Mesenchymal stem cell (in vitro differentiated cells and primary cell): ENCODE data around the gene PRDM8.
A peak's percentile ranks its signal among the peaks of the same experiment; 100 is the strongest.

Experiments used
- DNase-seq: peaks from one replicate; pipeline ENCODE4 v3.0.0-alpha.2; 2013
- H2AFZ ChIP-seq: one replicate; pipeline ENCODE4 v1.6.1; 2013; ENCODE audit warnings: low read depth, mild to moderate bottlenecking, control low read depth, inconsistent platforms, low read length, moderate library complexity
- H2AK5ac ChIP-seq: 2 replicates; pipeline ENCODE4 v1.6.1; 2013; ENCODE audit warnings: low read length, moderate library complexity, mild to moderate bottlenecking, inconsistent platforms; ENCODE audit not compliant: severe bottlenecking
- H2BK120ac ChIP-seq: one replicate; pipeline ENCODE4 v1.6.1; 2013; ENCODE audit warnings: low read depth, mild to moderate bottlenecking, inconsistent platforms, low read length, moderate library complexity
- H2BK12ac ChIP-seq, 2 experiments: one replicate each; pipeline ENCODE4 v1.6.1; 2013; ENCODE audit warnings: inconsistent platforms in 2 of 2, low read length in 2 of 2, mild to moderate bottlenecking in 2 of 2, moderate library complexity in 2 of 2, control low read depth in 1 of 2
- H2BK15ac ChIP-seq: one replicate; pipeline ENCODE4 v1.6.1; 2013; ENCODE audit warnings: mild to moderate bottlenecking, low read depth, inconsistent platforms; ENCODE audit not compliant: poor library complexity, severe bottlenecking
- H2BK5ac ChIP-seq: 2 replicates; pipeline ENCODE4 v1.6.1; 2013; ENCODE audit warnings: low read depth, mild to moderate bottlenecking, low read length, control low read depth, inconsistent platforms; ENCODE audit not compliant: poor library complexity, severe bottlenecking
- H3K14ac ChIP-seq, 2 experiments: one replicate each; pipeline ENCODE4 v1.6.1; 2013; ENCODE audit warnings: inconsistent platforms in 2 of 2, low read length in 2 of 2, control low read depth in 1 of 2, mild to moderate bottlenecking in 1 of 2, moderate library complexity in 1 of 2
- H3K18ac ChIP-seq, 2 experiments: one replicate each; pipeline ENCODE4 v1.6.1; 2013; ENCODE audit warnings: inconsistent platforms in 2 of 2, low read length in 2 of 2, control low read depth in 1 of 2, low read depth in 1 of 2, mild to moderate bottlenecking in 1 of 2
- H3K23ac ChIP-seq, 2 experiments: one replicate each; pipeline ENCODE4 v1.6.1; 2013; ENCODE audit warnings: inconsistent platforms in 2 of 2, low read length in 2 of 2, mild to moderate bottlenecking in 2 of 2, moderate library complexity in 2 of 2, control low read depth in 1 of 2
- H3K27ac ChIP-seq: 2 replicates; pipeline ENCODE4 v1.5.1; 2013; ENCODE audit warnings: mild to moderate bottlenecking, moderate library complexity, low read length, control low read depth, inconsistent platforms; ENCODE audit not compliant: poor library complexity, severe bottlenecking
- H3K27me3 ChIP-seq, 2 experiments: 2 replicates each; pipeline versions ENCODE4 v1.6.1 to v1.7.0; 2013; ENCODE audit warnings: low read length in 2 of 2, mild to moderate bottlenecking in 2 of 2, moderate library complexity in 2 of 2, control low read depth in 1 of 2, inconsistent platforms in 1 of 2; ENCODE audit not compliant: control insufficient read depth in 1 of 2, insufficient read depth in 1 of 2
- H3K36me3 ChIP-seq, 2 experiments: 2 replicates each; pipeline versions ENCODE4 v1.6.1 to v1.7.0; 2013; ENCODE audit warnings: low read length in 2 of 2, control low read depth in 1 of 2, inconsistent platforms in 1 of 2, low read depth in 1 of 2, mild to moderate bottlenecking in 1 of 2; ENCODE audit not compliant: insufficient read depth in 2 of 2, control insufficient read depth in 1 of 2
- H3K4ac ChIP-seq, 2 experiments: one replicate each; pipeline ENCODE4 v1.6.1; 2013; ENCODE audit warnings: inconsistent platforms in 2 of 2, low read length in 2 of 2, mild to moderate bottlenecking in 2 of 2, moderate library complexity in 2 of 2, control low read depth in 1 of 2, low read depth in 1 of 2
- H3K4me1 ChIP-seq: 2 replicates; pipeline ENCODE4 v1.6.1; 2013; ENCODE audit warnings: low read depth, low read length, control low read depth; ENCODE audit not compliant: control insufficient read depth, insufficient read depth
- H3K4me2 ChIP-seq: 2 replicates; pipeline ENCODE4 v1.6.1; 2013; ENCODE audit warnings: low read length, mild to moderate bottlenecking, inconsistent platforms; ENCODE audit not compliant: poor library complexity, severe bottlenecking
- H3K4me3 ChIP-seq, 2 experiments: 2 replicates each; pipeline versions ENCODE4 v1.5.1 to v1.7.0; 2013; ENCODE audit warnings: low read length in 2 of 2, mild to moderate bottlenecking in 2 of 2, control low read depth in 1 of 2, low read depth in 1 of 2; ENCODE audit not compliant: insufficient read depth in 1 of 2
- H3K79me1 ChIP-seq: replicated peaks from 2 replicates; pipeline ENCODE4 v1.6.1; 2013; ENCODE audit warnings: mild to moderate bottlenecking, control low read depth, low read length, inconsistent platforms; ENCODE audit not compliant: poor library complexity, severe bottlenecking
- H3K9ac ChIP-seq: 2 replicates; pipeline ENCODE4 v1.7.0; 2013; ENCODE audit warnings: mild to moderate bottlenecking, low read length, moderate library complexity
- H3K9me3 ChIP-seq: 2 replicates; pipeline ENCODE4 v1.7.0; 2013; ENCODE audit warnings: mild to moderate bottlenecking, low read length; ENCODE audit not compliant: control insufficient read depth
- H4K8ac ChIP-seq: one replicate; pipeline ENCODE4 v1.6.1; 2013; ENCODE audit warnings: inconsistent platforms, mild to moderate bottlenecking, low read length, moderate library complexity
- H4K91ac ChIP-seq: one replicate; pipeline ENCODE4 v1.6.1; 2013; ENCODE audit warnings: mild to moderate bottlenecking, low read length, inconsistent platforms
- WGBS: methylation state at CpG from one replicate; pipeline ENCODE4 v1.1.7; 2013; ENCODE audit warnings: mixed read lengths; 5-methylcytosine and 5-hydroxymethylcytosine counted together

PRDM8 gene

DNA sequence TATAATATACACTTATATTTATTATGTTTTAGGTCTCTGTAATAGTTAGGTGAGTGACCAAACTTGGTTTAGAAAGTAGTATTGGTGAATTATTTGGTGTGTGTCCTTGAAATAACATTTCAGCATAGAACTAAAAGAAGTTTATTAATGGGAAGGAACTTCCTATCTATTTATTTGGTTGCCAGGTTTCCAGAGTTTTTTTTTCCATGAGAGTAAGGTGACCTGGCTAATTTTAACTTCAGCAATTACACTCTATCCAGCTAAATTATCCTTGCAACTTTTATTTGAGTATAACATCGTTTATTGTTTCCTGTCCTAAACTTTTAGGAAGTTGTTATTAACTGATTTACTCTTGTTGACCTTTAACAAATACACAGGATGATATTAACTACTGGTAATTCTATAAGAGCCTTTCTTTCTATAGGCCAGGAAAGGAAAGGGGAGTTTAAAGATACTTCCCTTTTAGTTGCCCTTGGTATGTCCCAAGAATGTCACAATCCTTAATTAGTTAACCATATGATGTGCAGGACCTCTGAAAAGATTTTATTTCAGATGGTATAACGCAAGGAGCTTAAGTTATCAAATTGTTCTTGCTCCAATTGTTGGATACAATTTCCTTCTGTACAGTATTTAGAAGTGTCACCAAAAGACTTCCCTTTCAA lies 18.9 kb downstream of the PRDM8 start:
- Histone ChIP-seq H3K9ac (no peak overlapping the region), H3K23ac (no peak overlapping the region), H4K91ac (no peak overlapping the region), H3K79me1 (no peaks in the 10 kb centered on the region), H2BK15ac (no peak overlapping the region), H3K4ac (no peak overlapping the region), H3K9me3 (no peaks in the 10 kb centered on the region), H3K27ac (no peak overlapping the region), H3K27me3 (no peaks in the 10 kb centered on the region), H2BK120ac (no peak overlapping the region), H2AFZ (no peak overlapping the region), H4K8ac (no peak overlapping the region), H3K36me3 (no peaks in the 10 kb centered on the region), H3K14ac (no peak overlapping the region), H3K18ac (no peak overlapping the region), H2BK5ac (no peak overlapping the region), H3K4me2 (no peak overlapping the region), H2AK5ac (no peak overlapping the region), H3K4me3 (no peak overlapping the region), H3K4me1 (peaks cover 5% of the 10 kb centered on the region), H2BK12ac (no peak overlapping the region)
- no peak for DNase-seq
- no CpG with 5 or more reads among the region's 2 CpGs for WGBS

DNA sequence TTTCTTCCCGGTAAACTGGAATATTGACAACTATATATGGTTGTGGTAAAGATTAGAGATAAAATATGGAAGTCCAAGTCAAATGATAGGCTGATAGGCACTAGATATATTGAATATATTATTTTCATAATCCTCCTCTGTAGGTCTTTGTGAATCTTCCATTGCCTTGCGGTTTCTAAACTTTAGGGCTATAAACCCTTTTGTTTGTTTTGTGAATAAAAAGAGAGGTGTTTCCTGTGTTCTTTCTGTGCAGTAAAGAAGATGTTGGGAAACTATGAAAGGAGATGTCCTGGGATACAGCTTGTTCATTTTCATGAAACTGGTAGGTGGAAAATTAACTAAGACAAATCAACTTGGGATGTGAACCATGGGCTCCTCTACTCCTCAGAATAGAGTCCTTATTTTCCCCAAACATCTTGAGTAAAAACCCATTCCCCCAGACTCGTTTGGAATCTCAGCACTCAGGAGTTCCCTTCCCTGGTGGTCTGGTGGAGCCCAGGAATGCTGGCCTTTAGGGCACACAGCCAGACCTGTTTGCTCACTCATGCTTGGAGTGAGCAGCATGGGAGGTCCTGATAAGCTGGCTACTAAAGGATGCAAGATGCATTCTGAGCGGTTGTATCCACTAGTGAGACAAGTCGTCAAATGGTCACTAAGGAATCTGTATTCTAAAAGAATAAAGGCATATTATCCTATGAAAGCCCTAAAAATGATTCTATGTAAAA lies 22.2 kb downstream of the PRDM8 start:
- no peak for DNase-seq
- Histone ChIP-seq H2BK12ac (no peak overlapping the region), H2BK120ac (no peak overlapping the region), H3K36me3 (no peaks in the 10 kb centered on the region), H4K8ac (no peak overlapping the region), H3K9ac (no peak overlapping the region), H2AFZ (no peak overlapping the region), H3K4me1 (peaks cover 2% of the 10 kb centered on the region), H2BK15ac (no peak overlapping the region), H3K9me3 (no peaks in the 10 kb centered on the region), H3K79me1 (no peaks in the 10 kb centered on the region), H2AK5ac (no peak overlapping the region), H3K27me3 (no peaks in the 10 kb centered on the region), H3K4me3 (no peak overlapping the region), H4K91ac (no peak overlapping the region), H3K27ac (no peak overlapping the region), H3K18ac (no peak overlapping the region), H3K4me2 (no peak overlapping the region), H3K4ac (no peak overlapping the region), H2BK5ac (no peak overlapping the region), H3K23ac (no peak overlapping the region), H3K14ac (no peak overlapping the region)
- WGBS, result 19% methylated on average over 2 of the region's 5 CpGs

DNA sequence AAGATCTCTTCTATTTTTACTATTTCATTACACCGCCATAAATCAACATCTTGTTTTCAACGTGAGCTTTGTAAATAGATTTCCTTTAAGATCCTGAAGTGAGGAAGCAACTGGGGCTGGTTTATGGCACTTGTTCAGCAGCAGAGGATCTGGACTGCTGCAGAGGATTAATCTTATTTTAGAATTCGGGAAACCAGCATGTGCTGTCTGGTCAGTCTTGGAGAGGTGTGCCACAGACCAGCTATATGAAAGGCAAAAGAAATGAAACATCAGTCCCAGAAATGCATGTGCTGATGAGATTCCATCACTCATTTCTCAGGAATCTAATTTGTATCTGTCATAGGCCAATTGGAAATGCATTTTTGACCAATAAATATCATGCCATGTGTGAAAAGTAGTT lies 23.4 kb downstream of the PRDM8 start:
- peaks cover 2% of the 10 kb centered on the region for H3K4me1 ChIP-seq
- H3K4me3 ChIP-seq, result no peak overlapping the region
- H3K23ac ChIP-seq, result no peak overlapping the region
- H3K36me3 ChIP-seq, result no peaks in the 10 kb centered on the region
- H3K79me1 ChIP-seq, result no peaks in the 10 kb centered on the region
- no peak overlapping the region for H3K27ac ChIP-seq
- H2BK12ac ChIP-seq, result no peak overlapping the region
- H2BK5ac ChIP-seq, result no peak overlapping the region
- H2AFZ ChIP-seq, result no peak overlapping the region
- no peak overlapping the region for H3K4me2 ChIP-seq
- H4K91ac ChIP-seq, result no peak overlapping the region
- H3K4ac ChIP-seq, result no peak overlapping the region
- no peak overlapping the region for H3K14ac ChIP-seq
- no peak overlapping the region for H2BK120ac ChIP-seq
- DNase-seq, result no peak
- peak overlapping the region; percentile 23 for H3K9ac ChIP-seq
- H4K8ac ChIP-seq, result no peak overlapping the region
- 8% methylated on average over 3 of the region's 3 CpGs for WGBS
- H3K18ac ChIP-seq, result no peak overlapping the region
- H2AK5ac ChIP-seq, result no peak overlapping the region
- H2BK15ac ChIP-seq, result no peak overlapping the region
- no peaks in the 10 kb centered on the region for H3K9me3 ChIP-seq
- no peaks in the 10 kb centered on the region for H3K27me3 ChIP-seq

DNA sequence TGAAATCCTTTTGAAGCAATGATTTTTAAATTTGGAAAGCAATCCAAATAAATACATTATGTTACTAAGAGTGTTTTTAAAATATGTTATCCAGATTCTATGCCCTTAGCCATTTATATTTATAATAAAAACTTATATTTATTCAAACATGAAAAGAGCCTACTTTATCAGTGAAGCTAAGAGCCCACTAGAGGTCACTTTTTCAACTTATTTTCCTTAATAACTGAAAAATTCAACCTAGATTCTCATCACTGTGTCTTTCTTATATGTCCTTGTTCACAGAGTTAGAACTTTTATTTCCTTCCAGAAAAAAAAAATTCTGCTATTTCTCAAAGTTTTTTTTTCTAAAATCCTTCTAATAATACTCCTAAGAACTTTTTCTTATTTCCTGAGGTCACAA lies 23.9 kb downstream of the PRDM8 start:
- Histone ChIP-seq H4K8ac (no peak overlapping the region), H3K4me2 (no peak overlapping the region), H3K23ac (no peak overlapping the region), H2AK5ac (no peak overlapping the region), H2BK15ac (no peak overlapping the region), H2BK12ac (no peak overlapping the region), H4K91ac (no peak overlapping the region), H3K27ac (no peak overlapping the region), H3K18ac (no peak overlapping the region), H3K9me3 (no peaks in the 10 kb centered on the region), H3K27me3 (no peaks in the 10 kb centered on the region), H3K14ac (no peak overlapping the region), H2BK5ac (no peak overlapping the region), H3K79me1 (no peaks in the 10 kb centered on the region), H3K4ac (no peak overlapping the region), H2AFZ (no peak overlapping the region), H3K36me3 (no peaks in the 10 kb centered on the region), H3K4me1 (peaks cover 2% of the 10 kb centered on the region), H2BK120ac (no peak overlapping the region), H3K9ac (peak overlapping the region; percentile 23), H3K4me3 (no peak overlapping the region)
- DNase-seq, result peak; percentile 25
